Duodenal mucosa (tissue), 2 donors: ENCODE measurements around the gene ARPC1A.
A peak's percentile ranks its signal among the peaks of the same experiment; 100 is the strongest.
"Not testable (repeated sequence)": the region's sequence is repeated elsewhere in the genome, so short reads cannot be mapped to it uniquely, and the experiment has no call there.

Source experiments
- H3K27ac ChIP-seq: one replicate; pipeline ENCODE4 v1.7.0; 2013; ENCODE audit warnings: low read depth, low read length
- H3K27me3 ChIP-seq, 2 donors: one replicate each; pipeline ENCODE4 v1.7.0; 2013; ENCODE audit warnings: low read length in 2 of 2, control low read depth in 1 of 2; ENCODE audit not compliant: insufficient read depth in 2 of 2, control insufficient read depth in 1 of 2
- H3K36me3 ChIP-seq, 2 donors: one replicate each; pipeline ENCODE4 v1.7.0; 2013; ENCODE audit warnings: low read length in 2 of 2, control low read depth in 1 of 2; ENCODE audit not compliant: insufficient read depth in 2 of 2, control insufficient read depth in 1 of 2
- H3K4me1 ChIP-seq, 2 donors: one replicate each; pipeline ENCODE4 v1.7.0; 2013; ENCODE audit warnings: low read length in 2 of 2, control low read depth in 1 of 2; ENCODE audit not compliant: insufficient read depth in 2 of 2, control insufficient read depth in 1 of 2
- H3K4me3 ChIP-seq, 2 donors: one replicate each; pipeline ENCODE4 v1.7.0; 2013; ENCODE audit warnings: low read length in 2 of 2, low read depth in 1 of 2
- H3K9ac ChIP-seq, 2 donors: one replicate each; pipeline ENCODE4 v1.7.0; 2013; ENCODE audit warnings: low read length in 2 of 2, low read depth in 1 of 2
- H3K9me3 ChIP-seq, 2 donors: one replicate each; pipeline ENCODE4 v1.7.0; 2013; ENCODE audit warnings: low read length in 2 of 2, control low read depth in 1 of 2; ENCODE audit not compliant: control insufficient read depth in 1 of 2

ARPC1A gene

GRCh38 chr7:99407872-99408378, 82.2 kb downstream of the ARPC1A start:
- Histone ChIP-seq H3K9ac (peak overlapping the region; percentile 93 to 94), H3K4me3 (peak overlapping the region; percentile 91 to 96), H3K36me3 (peaks cover 13 to 39% of the 10 kb centered on the region in 2 donors), H3K4me1 (peaks cover 27 to 34% of the 10 kb centered on the region in 2 donors), H3K9me3 (no peaks in the 10 kb centered on the region), H3K27me3 (no peaks in the 10 kb centered on the region), H3K27ac (peak overlapping the region; percentile 99)

GRCh38 chr7:99408379-99409191, 82.9 kb downstream of the ARPC1A start, which contains the start of the genes BUD31 and PDAP1:
BUD31 (plus strand) TSS chr7:99408969; CDS start chr7:99411093, 2,124 bp downstream.
PDAP1 (minus strand) TSS chr7:99408597; CDS start chr7:99408548, 49 bp downstream.
- Histone ChIP-seq H3K4me1 (peaks cover 27 to 34% of the 10 kb centered on the region in 2 donors), H3K36me3 (peaks cover 17 to 39% of the 10 kb centered on the region in 2 donors), H3K27me3 (no peaks in the 10 kb centered on the region), H3K27ac (peak within 1 kb of the TSS; percentile 99), H3K4me3 (peak within 1 kb of the TSS; percentile 91 to 96), H3K9me3 (no peaks in the 10 kb centered on the region), H3K9ac (peak within 1 kb of the TSS; percentile 93 to 94)

- Histone ChIP-seq H3K9me3 (no peaks in the 10 kb centered on the region), H3K4me1 (peaks cover 27 to 34% of the 10 kb centered on the region in 2 donors), H3K36me3 (peaks cover 12 to 39% of the 10 kb centered on the region in 2 donors), H3K27me3 (no peaks in the 10 kb centered on the region), H3K27ac (peak overlapping the region; percentile 99), H3K9ac (peak overlapping the region; percentile 93 to 94), H3K4me3 (peak overlapping the region; percentile 91 to 96)
These were observed 83.5 kb downstream of the ARPC1A start for GRCh38 chr7:99409192-99409572.

GRCh38 chr7:99409806-99410205, 84.1 kb downstream of the ARPC1A start:
- no peaks in the 10 kb centered on the region for H3K9me3 ChIP-seq
- no peaks in the 10 kb centered on the region for H3K27me3 ChIP-seq
- peak overlapping the region; percentile 93 to 94 for H3K9ac ChIP-seq
- H3K4me1 ChIP-seq: peaks cover 27 to 34% of the 10 kb centered on the region in 2 donors
- H3K4me3 ChIP-seq: peak overlapping the region; percentile 91 to 96
- no peak overlapping the region for H3K27ac ChIP-seq
- H3K36me3 ChIP-seq: peaks cover 10 to 38% of the 10 kb centered on the region in 2 donors

- H3K4me1 ChIP-seq: peaks cover 27 to 34% of the 10 kb centered on the region in 2 donors
- H3K9ac ChIP-seq: no peak overlapping the region
- no peak overlapping the region for H3K4me3 ChIP-seq
- H3K27me3 ChIP-seq: no peaks in the 10 kb centered on the region
- H3K36me3 ChIP-seq: peaks cover 12 to 44% of the 10 kb centered on the region in 2 donors
- no peak overlapping the region for H3K27ac ChIP-seq
- no peaks in the 10 kb centered on the region for H3K9me3 ChIP-seq
These were observed 84.9 kb downstream of the ARPC1A start for GRCh38 chr7:99410635-99411034.

- H3K27ac ChIP-seq, H3K9me3 ChIP-seq: not testable (repeated sequence)
These were observed 89.9 kb downstream of the ARPC1A start for GRCh38 chr7:99415513-99416127.

More at GRCh38 chr7:99415513-99416127, 89.9 kb downstream of the ARPC1A start:
- peaks cover 44 to 87% of the 10 kb centered on the region in 2 donors for H3K36me3 ChIP-seq
- H3K9ac ChIP-seq, H3K4me1 ChIP-seq, H3K27me3 ChIP-seq, H3K4me3 ChIP-seq: not testable (repeated sequence)
